DMS 273 treated with DMSO at 0.1 percent for 48 hours (cell line): ENCODE measurements around the gene PLTP.
"Not testable (repeated sequence)": the region's sequence is repeated elsewhere in the genome, so short reads cannot be mapped to it uniquely, and the experiment has no call there.

Source experiments
- DNase-seq: peaks from one replicate; lab custom pipeline; 2025; lab: John Stamatoyannopoulos, UW

The PLTP gene

DNA sequence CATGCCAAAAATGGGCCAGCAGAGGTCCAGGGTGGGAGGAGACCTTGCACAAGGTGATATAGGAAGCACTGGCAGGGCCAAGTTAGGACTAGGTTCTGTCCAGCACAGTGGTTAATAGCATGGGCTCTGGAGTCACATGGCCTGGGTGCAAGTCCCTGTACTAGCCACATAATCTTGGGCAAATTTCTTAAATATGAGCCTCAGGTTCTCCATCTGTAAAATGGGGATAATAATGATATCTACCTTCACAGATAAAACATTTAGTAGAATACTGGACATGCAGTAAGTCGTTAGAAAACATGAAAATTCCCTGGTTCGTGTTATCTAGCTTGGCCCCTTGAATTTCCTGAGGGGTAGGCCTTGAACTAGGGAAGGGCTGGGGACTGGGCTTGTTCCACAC is 14.7 kb downstream of the PLTP start:
- no peak for DNase-seq

DNA sequence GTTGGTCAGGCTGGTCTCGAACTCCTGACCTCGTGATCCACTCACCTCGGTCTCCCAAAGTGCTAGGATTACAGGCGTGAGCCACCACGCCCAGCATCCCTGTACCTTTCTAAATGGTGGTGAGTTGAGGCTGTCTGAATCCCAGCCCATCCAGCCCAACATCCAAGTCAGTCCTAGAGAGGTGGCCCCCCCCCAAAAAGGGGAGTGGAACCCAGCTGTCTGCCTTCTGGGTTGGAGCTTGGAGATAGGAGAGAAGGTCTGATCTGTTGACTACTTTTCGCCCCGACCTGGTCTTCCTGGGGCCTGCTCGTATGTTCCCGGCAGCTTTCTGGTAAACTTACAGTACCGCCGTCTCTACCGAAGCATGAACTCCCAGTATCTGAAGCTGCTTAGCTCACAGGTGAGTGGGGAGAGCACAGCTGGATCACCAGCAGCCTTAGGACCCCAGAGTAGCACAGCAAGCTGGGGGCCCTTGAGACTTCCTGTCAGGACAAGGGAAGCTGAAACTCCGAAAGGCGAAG is 15.3 kb downstream of the PLTP start:
- DNase-seq: no peak

DNA sequence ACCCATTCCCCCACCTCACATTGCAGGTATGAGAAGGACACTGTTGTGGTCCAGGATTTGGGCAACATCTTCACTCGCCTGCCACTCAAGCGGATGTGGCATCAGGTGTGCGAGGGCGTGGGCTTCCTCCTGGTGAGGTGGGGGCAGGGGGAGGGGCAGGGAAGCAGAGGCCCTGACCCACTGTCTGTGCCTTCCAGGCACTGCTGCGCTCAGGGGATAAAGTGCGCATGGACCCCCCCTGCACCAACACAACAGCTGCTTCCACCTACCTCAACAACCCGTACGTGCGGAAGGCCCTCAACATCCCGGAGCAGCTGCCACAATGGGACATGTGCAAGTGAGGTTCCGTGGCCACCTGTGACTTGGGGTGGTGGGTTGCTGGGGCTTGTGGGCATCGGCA is 17.2 kb downstream of the PLTP start:
- DNase-seq: no peak

DNA sequence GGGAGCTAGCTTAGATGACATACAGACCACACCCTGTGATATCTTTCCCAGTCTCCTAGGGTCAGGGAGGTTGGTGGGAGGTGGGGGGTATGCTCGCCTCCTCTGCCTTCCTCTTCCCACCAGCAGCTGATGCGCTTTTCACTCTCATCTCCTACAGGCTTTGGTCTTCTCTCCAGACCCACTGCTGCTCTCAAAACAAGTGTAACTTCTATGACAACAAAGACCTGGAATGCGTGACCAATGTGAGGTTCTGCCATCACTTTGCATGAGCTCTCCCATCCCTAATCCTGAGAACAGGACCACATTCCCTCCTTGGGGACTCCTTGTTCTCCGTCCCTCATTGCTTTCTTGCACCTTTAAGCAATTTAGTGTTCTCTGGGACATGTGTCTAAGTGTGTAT is 18.1 kb downstream of the PLTP start:
- no peak for DNase-seq

DNA sequence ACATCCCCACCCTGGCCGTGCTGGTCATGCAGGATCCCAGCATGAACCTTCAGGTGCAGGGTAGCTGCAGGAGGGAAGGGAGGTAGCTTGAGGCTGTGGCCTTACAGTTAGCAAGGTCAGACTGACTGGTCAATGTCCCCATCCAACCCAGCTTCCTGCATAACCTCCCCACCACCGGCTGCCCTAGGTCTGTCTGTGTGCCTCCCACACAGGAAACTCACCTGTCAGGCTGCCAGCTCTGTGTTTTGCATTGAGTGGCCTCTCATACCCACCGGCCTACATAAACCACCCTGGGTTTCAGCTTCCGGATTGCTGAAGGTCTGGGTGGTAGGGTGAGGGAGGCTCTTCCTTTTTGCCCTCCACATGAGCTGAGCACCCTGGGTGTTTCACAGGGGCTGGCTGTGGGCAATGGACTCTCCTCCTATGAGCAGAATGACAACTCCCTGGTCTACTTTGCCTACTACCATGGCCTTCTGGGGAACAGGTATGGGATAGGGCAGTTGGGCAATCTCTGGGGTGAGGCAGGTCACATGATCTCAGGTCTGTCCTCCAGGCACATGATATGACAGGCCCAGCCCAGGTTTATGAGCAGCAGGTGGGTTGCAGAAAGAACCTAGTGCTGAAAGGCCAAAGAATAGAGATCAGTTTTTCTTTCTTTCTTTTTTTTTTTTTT is 19.0 kb downstream of the PLTP start:
- no peak for DNase-seq

DNA sequence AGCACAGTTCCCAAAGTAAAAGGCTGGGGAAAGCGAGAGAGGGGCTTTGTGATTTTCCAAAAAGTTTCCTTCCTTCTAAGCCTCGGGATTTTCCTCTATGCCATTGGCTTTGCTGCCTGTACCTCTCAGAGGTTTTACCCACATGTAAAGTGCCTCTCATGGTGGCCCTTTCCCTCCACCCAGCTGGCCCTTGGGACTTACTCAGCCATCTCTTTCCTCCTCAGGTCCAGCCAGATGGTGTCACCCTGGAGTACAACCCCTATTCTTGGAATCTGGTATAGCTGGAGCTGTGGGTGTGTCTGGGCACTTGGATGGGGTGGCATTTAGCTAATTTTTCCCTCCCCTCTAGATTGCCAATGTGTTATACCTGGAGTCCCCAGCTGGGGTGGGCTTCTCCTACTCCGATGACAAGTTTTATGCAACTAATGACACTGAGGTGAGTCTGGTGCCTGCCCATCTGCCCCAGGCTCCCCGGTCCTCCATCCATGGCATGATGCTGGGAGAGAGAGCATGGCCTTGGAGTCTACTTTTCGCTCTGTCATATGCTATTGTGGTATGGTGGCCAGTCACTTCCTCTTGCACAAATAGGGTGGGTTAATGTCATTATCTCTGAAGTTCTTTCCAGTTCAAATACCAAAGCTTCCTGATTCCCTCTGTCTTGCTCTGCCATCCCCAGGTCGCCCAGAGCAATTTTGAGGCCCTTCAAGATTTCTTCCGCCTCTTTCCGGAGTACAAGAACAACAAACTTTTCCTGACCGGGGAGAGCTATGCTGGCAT is 19.7 kb downstream of the PLTP start:
- no peak for DNase-seq

DNA sequence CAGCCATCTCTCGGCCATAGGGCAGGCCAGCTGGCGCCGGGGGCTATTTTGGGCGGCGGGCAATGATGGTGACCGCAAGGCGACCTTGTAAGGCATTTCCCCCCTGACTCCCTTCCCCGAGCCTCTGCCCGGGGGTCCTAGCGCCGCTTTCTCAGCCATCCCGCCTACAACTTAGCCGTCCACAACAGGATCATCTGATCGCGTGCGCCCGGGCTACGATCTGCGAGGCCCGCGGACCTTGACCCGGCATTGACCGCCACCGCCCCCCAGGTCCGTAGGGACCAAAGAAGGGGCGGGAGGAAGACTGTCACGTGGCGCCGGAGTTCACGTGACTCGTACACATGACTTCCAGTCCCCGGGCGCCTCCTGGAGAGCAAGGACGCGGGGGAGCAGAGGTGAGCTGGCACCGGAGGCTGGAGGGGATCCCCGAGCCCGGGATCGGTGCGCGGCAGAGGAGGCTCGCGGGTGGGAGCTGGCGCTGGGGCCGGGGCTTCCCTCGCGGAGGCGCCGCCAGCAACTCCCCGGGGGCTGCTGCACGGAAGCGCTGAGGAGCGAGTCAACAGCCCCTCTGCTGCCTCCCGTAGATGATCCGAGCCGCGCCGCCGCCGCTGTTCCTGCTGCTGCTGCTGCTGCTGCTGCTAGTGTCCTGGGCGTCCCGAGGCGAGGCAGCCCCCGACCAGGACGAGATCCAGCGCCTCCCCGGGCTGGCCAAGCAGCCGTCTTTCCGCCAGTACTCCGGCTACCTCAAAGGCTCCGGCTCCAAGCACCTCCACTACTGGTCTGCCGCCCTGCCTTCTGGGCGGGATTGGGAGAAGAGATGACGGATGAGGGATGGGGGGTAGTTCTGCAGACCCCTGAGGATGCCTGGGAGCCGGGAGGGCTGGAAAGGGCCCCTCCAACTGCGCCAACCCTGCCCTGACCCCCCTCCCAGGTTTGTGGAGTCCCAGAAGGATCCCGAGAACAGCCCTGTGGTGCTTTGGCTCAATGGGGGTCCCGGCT is 20.7 kb downstream of the PLTP start, which contains the start of the genes CTSA and NEURL2:
Gene CTSA (plus strand): TSS at position 351 of the 999 bp plus-strand sequence. CDS start 234 bp downstream, at position 585.
Gene NEURL2 (minus strand): TSS at position 224 of the 999 bp plus-strand sequence. CDS start 217 bp downstream, at position 7.
- DNase-seq: peak; percentile 71

DNA sequence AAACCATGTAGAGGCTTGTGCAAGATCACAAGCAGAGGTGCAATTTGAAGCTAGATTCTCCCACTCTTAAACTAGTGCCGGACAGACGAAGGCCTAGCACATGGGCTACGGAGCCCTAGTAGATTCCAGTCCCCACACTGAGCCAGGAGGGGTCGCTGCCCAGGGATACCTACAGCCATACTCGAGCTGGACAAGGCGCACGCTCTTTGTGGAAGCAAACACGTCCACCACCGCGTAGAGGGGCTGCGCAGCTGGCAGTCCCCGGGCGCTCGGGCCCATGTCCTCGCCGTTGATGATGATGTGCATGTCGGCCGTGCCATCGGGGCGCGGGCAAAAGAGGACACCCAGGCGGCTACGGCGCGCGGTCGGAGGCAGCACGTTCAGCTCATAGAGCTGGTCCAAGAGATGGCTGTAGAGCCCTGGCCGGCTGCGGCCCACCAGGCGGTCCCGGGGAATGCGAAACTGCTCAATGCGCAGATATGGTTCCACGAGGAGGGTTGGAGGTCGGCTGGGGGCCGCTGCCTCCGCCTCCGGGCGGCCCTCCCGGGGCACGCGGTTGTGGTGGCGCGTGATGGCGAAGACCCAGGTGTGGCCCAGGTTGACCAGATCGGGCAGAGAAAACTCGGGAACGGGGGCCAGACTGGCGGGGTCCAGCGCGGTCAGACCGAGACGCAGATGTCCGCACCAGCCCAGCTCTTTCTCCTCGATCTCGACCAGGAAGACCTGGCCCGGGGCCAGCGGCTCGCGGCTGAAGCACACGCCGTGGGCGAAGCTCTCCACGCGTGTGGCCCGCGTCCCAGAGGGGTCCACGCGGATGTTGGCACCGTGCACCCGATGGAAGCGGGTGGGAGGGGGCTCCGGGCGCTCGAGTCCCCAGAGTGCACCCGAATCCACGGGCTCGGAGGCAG is 21.6 kb downstream of the PLTP start:
- DNase-seq: no peak

DNA sequence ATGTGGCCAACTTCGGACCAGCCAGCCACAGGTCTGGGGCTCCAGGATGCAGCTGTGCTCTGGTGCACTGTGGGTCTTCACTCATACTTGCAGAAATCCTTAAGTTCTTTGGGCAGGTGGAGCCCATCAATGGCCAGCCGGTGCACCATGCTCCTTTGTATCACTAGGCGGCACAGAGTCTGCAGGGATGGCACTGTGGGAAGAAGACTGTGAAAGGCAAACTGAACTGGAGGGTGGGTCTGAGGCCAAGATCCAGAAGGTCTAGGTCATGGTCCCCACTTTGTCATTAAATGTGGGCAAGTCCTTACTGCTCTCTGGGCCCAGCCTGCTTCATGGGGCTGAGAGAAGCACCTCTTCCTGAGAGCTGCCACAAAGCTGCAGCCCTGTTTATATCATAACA is 23.3 kb downstream of the PLTP start:
- no peak for DNase-seq

DNA sequence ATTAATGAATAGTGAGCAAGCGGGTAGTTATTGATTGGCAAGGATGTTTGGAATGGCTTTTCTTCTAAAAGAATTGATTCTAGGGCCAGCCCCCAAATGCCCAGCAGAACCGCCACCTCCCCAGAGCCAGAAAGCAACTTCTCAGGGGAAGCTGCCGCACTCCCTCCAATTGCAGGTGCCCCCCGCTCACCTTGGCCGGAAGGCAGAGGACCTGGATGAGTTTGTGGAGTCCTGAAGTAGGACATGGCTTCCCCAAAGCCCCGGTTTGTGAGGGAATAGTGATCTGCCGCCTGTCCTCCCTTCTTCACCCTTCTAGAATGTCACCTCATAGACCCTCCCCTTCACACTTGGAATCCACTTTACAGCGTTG is 24.6 kb downstream of the PLTP start, which contains the start of gene SPATA25:
Gene SPATA25 (minus strand): TSS at position 277 of the 370 bp plus-strand sequence. CDS start 32 bp downstream, at position 245.
- no peak for DNase-seq

DNA sequence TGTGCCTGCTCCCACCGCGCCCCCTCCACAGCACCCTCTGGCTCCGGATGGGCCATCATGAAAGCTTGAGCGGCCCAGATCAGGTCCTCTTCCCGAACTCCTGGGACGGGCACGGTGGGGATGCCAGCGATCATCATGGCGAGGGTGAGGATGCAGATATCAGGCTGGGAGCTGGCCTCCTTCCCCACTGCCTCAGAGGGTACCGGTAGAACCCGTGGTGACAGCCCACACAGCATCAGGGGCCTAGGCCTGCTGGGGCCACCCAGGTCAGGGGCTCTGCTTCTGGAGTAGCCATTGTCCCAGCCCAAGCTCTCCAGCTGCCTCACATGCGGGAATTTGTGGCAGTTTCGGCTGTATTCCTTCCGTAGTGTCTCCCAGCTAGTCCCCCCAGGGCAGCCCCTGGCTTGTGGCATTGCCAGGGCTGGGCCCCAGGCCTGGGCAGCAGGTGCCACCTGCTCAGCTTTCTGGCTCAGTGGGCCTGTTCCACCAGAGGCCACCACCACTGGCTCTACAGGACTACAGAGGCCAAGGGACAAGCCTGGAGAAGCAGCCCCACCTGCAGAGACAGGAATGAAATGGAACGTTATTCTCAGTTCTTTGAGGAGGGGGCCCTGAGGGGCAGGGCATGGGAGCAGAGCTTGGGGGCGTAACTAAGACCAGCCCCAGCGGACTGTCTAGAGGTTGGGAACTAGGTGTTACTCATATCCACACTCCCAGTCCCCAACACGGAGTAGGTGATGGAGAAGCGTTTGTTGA is 25.2 kb downstream of the PLTP start:
- DNase-seq: no peak

DNA sequence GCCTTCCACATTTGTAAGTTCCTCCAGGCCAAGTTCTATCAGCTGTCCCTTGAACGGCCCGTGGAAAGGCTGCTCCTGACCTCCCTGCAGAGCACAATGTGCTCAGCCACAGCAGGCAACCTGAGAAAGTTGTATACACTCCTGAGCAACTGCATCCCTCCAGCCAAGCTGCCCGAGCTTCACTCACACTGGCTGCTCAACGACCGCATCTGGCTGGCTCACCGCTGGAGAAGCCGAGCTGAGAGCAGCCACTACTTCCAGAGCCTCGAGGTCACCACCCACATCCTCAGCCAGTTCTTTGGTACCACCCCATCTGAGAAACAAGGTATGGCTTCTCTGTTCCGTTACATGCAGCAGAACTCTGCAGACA is 28.9 kb downstream of the PLTP start:
- no peak for DNase-seq

DNA sequence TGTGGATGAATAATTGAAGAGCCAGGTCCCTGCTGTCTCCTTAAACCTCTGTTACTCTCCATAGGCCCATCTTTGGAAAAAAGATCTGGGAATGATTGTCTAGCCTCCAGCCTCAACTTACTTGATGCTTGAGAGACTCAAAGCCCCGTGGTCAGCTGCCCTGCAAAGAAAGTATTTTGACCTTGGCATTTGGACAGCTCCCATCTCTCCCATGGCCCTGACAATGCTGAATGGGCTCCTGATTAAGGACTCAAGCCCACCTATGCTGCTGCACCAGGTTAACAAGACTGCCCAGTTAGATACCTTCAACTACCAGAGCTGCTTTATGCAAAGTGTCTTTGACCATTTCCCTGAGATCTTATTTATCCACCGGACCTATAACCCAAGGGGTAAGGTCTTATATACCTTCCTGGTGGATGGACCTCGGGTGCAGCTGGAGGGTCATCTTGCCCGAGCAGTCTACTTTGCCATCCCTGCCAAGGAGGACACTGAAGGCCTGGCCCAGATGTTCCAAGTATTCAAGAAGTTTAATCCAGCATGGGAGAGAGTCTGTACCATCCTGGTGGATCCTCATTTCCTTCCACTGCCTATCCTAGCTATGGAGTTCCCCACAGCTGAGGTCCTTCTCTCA is 29.4 kb downstream of the PLTP start:
- no peak for DNase-seq

DNA sequence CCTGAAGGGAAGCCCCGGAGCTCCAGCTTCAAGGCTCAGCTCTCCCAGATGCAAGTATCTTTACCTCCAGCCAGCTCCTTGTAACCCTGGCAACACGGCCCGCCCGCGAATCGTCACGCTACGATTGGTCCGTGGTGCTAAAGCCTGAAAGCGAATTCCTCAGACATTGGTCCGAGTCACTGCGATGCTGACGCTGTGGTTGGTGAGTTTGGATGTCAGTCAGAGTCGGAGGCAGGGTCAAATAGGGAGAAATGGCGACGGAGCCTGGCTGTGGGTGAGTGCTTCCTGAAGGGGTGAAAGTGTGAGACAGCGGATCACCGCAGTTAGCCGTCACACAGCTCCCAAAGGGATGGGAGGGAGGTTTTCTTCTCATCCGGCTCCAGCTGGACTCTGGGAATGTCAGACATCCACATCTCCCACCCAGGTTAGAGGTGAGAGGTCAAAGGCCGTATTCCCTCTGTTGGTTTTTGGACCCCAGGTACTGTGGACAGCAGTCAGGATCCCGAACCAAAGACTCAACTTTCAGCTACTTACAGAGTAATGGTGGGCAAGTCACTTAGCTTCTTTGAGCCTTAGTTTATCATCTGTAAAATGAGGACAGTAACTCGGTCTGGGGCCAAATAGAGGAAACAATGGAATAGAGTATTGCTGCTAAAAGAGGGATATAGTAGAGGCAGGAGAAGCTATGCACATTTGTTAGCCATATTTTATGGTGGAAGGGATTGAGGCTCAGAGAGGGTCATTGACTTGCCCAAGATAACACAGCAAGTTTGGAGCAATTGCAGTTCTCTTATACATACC is 30.8 kb downstream of the PLTP start, which contains the start of gene ZSWIM1:
Gene ZSWIM1 (plus strand): TSS at position 240 of the 801 bp plus-strand sequence. CDS start 1,366 bp downstream, outside the sequence.
- peak; percentile 96 for DNase-seq

DNA sequence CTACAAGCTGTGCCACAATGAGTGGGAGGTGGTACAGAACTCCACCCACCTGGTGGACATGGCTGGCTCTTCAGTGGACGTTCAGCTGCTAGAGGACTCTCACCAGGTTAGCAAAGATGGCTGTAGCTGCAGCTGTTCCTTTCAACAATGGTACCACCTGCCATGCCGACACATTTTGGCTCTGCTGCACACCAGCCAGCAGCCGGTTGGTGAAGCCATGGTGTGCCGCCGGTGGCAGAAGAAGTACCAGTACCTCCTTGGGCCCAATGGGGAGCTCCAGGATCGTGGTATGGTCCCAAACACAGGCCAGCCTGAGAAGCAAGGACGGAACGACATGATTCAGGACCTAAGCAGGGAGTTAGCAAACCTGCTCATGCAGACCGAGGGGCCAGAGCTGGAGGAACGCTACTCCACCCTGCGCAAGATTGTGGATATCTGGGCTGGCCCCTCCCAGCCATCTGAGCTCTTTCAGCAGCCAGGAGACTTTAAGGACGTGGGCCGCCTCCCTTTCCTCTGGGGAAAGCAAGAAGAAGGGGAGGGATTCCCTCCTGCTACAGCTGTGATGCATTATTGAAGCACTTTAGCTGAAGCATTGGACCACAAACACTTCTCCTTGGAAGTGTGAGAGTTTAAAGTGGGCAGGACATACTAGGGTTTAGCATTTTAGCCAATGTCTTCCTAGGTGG is 33.7 kb downstream of the PLTP start:
- DNase-seq: no peak

DNA sequence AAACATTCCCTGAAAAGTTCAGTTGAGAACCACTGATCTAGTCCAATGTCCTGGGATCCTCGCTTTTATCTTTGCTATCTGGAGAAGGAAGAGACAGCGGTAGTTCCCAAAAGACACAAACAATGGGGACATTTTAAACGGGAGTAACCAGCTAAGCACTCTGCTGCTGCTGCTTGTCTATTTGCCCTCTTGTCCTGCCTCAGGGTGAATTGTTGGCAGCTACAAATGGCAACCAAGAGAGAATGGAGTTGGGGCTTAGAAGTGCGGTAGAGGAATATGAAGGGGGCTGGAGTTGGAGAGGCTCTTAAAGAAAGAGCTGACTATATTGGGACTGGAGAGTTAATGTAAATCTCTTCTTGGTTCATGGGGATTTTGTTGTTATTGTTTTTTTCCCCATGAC is 37.4 kb downstream of the PLTP start:
- DNase-seq: no peak

DNA sequence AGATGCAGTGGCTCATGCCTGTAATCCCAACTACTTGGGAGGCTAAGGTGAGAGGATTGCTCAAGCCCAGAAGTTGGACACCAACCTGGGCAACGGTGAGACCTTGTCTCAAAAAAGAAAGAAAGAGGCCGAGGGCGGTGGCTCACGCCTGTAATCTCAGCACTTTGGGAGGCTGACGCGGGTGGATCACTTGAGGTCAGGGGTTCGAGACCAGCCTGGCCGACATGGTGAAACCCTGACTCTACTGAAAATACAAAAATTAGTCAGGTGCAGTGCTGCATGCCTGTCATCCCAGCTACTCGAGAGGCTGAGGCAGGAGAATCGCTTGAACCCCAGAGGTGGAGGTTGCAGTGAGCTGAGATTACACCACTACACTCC is 37.9 kb downstream of the PLTP start:
- DNase-seq: not testable (repeated sequence)
